Measurements from ENCODE around the gene RNF225.

Gene RNF225

GRCh38 chr19:58392945-58393724 is 2.3 kb upstream of the RNF225 start:
- no peaks in the 10 kb centered on the region for H3K9me3 ChIP-seq (ENCODE audit: insufficient read depth, low read depth, low read length)
- no peaks in the 10 kb centered on the region for H3F3A ChIP-seq (ENCODE audit: low read depth)
- no peak overlapping the region for H3K4me3 ChIP-seq (ENCODE audit: low read length, poor library complexity, severe bottlenecking)
- H3K4me1 ChIP-seq (ENCODE audit: insufficient read depth, low read length, poor library complexity, severe bottlenecking) = peaks cover 12% of the 10 kb centered on the region
- TF ChIP-seq, protein P1, sequence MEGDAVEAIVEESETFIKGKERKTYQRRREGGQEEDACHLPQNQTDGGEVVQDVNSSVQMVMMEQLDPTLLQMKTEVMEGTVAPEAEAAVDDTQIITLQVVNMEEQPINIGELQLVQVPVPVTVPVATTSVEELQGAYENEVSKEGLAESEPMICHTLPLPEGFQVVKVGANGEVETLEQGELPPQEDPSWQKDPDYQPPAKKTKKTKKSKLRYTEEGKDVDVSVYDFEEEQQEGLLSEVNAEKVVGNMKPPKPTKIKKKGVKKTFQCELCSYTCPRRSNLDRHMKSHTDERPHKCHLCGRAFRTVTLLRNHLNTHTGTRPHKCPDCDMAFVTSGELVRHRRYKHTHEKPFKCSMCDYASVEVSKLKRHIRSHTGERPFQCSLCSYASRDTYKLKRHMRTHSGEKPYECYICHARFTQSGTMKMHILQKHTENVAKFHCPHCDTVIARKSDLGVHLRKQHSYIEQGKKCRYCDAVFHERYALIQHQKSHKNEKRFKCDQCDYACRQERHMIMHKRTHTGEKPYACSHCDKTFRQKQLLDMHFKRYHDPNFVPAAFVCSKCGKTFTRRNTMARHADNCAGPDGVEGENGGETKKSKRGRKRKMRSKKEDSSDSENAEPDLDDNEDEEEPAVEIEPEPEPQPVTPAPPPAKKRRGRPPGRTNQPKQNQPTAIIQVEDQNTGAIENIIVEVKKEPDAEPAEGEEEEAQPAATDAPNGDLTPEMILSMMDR (conservative IDR thresholded peaks at IDR 0.05; ENCODE audit: low read length) = no peak
- TF ChIP-seq EZH2phosphoT487 (IDR thresholded peaks at IDR 0.05; ENCODE audit: borderline replicate concordance) = no peak
- peaks cover 33% of the 10 kb centered on the region; the same call in 1 of the 2 replicates for H3K36me3 ChIP-seq (ENCODE audit: insufficient read depth, low read length)
- no peak overlapping the region for H3K4me2 ChIP-seq (ENCODE audit: low read depth, low read length, poor library complexity, severe bottlenecking)
- peaks cover 46% of the 10 kb centered on the region for H3K79me2 ChIP-seq (ENCODE audit: insufficient read depth, low read length)
- no peaks in the 10 kb centered on the region for H3K9me2 ChIP-seq (replicated peaks; ENCODE audit: low read depth, low read length)
- no peaks in the 10 kb centered on the region for H3K27me3 ChIP-seq (ENCODE audit: insufficient read depth, low read length, poor library complexity, severe bottlenecking)
- no peak overlapping the region for H2AFZ ChIP-seq (ENCODE audit: low read length)
- H3K9ac ChIP-seq (ENCODE audit: low read depth, low read length, poor library complexity, severe bottlenecking) = no peak overlapping the region
- H4K20me1 ChIP-seq (ENCODE audit: insufficient read depth, low read length, poor library complexity, severe bottlenecking) = peaks cover 40% of the 10 kb centered on the region

DNA sequence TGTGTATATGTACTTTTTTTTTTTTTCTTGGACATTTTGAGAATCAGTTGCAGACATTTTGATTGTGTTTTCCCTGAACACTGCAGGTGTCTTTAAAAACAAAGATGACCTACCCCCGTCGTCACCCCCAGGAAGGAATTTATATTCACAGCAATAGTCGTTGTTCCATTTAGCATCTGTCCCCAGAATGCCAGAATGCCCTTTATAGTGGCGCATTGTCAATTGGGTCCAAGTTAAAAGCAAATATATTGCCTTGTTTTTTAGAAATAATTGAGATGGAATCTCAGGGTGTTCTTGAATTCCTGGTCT is 1.8 kb upstream of the RNF225 start:
- no peaks in the 10 kb centered on the region for H3K9me3 ChIP-seq (ENCODE audit: insufficient read depth, low read depth, low read length)
- no peak overlapping the region for H3K4me2 ChIP-seq (ENCODE audit: low read depth, low read length, poor library complexity, severe bottlenecking)
- no peak overlapping the region for H2AFZ ChIP-seq (ENCODE audit: low read length)
- H3K9ac ChIP-seq (ENCODE audit: low read depth, low read length, poor library complexity, severe bottlenecking) = no peak overlapping the region
- H3K9me2 ChIP-seq (replicated peaks; ENCODE audit: low read depth, low read length) = no peaks in the 10 kb centered on the region
- peaks cover 9% of the 10 kb centered on the region for H3K4me1 ChIP-seq (ENCODE audit: insufficient read depth, low read length, poor library complexity, severe bottlenecking)
- no peak for TF ChIP-seq EZH2phosphoT487 (IDR thresholded peaks at IDR 0.05; ENCODE audit: borderline replicate concordance)
- TF ChIP-seq, protein P1 (conservative IDR thresholded peaks at IDR 0.05; ENCODE audit: low read length) = no peak
- peaks cover 33% of the 10 kb centered on the region; the same call in 1 of the 2 replicates for H3K36me3 ChIP-seq (ENCODE audit: insufficient read depth, low read length)
- H3K27me3 ChIP-seq (ENCODE audit: insufficient read depth, low read length, poor library complexity, severe bottlenecking) = no peaks in the 10 kb centered on the region
- H3K79me2 ChIP-seq (ENCODE audit: insufficient read depth, low read length) = peaks cover 41% of the 10 kb centered on the region
- no peak overlapping the region for H3K4me3 ChIP-seq (ENCODE audit: low read length, poor library complexity, severe bottlenecking)
- H4K20me1 ChIP-seq (ENCODE audit: insufficient read depth, low read length, poor library complexity, severe bottlenecking) = peaks cover 34% of the 10 kb centered on the region
- H3F3A ChIP-seq (ENCODE audit: low read depth) = no peaks in the 10 kb centered on the region

- no peak overlapping the region for H3K9ac ChIP-seq (ENCODE audit: low read depth, low read length, poor library complexity, severe bottlenecking)
- no peak overlapping the region for H3K4me3 ChIP-seq (ENCODE audit: low read length, poor library complexity, severe bottlenecking)
- no peaks in the 10 kb centered on the region for H3K9me3 ChIP-seq (ENCODE audit: insufficient read depth, low read depth, low read length)
- H3K4me2 ChIP-seq (ENCODE audit: low read depth, low read length, poor library complexity, severe bottlenecking) = no peak overlapping the region
- H2AFZ ChIP-seq (ENCODE audit: low read length) = no peak overlapping the region
- H3K27me3 ChIP-seq (ENCODE audit: insufficient read depth, low read length, poor library complexity, severe bottlenecking) = no peaks in the 10 kb centered on the region
- peaks cover 33% of the 10 kb centered on the region; the same call in 1 of the 2 replicates for H3K36me3 ChIP-seq (ENCODE audit: insufficient read depth, low read length)
- H3K9me2 ChIP-seq (replicated peaks; ENCODE audit: low read depth, low read length) = no peaks in the 10 kb centered on the region
- H3K4me1 ChIP-seq (ENCODE audit: insufficient read depth, low read length, poor library complexity, severe bottlenecking) = peaks cover 4% of the 10 kb centered on the region
- H3K79me2 ChIP-seq (ENCODE audit: insufficient read depth, low read length) = peaks cover 31% of the 10 kb centered on the region
- TF ChIP-seq EZH2phosphoT487 (IDR thresholded peaks at IDR 0.05; ENCODE audit: borderline replicate concordance) = no peak
- TF ChIP-seq, protein P1 (conservative IDR thresholded peaks at IDR 0.05; ENCODE audit: low read length) = no peak
- no peaks in the 10 kb centered on the region for H3F3A ChIP-seq (ENCODE audit: low read depth)
- H4K20me1 ChIP-seq (ENCODE audit: insufficient read depth, low read length, poor library complexity, severe bottlenecking) = peaks cover 26% of the 10 kb centered on the region
Measured at GRCh38 chr19:58394821-58395219, 636 bp upstream of the RNF225 start.
